Peyer's patch (tissue), 4 donors: ENCODE measurements around the gene NRARP.

ENCODE experiments used
- CTCF ChIP-seq, 6 experiments: fragments of 450-650 bp in 4 of 6; fragments of 200-600 bp in 2 of 6; sonication (generic) in 1 of 6; IDR thresholded peaks; one replicate each; pipeline ENCODE4 v1.5.1; 2017 to 2019; ENCODE audit warnings: antibody characterized with exemption in 6 of 6, mild to moderate bottlenecking in 3 of 6, moderate library complexity in 1 of 6
- POLR2A ChIP-seq, 2 donors: fragments of 450-650 bp; IDR thresholded peaks; one replicate each; pipeline ENCODE4 v1.5.1; 2017; ENCODE audit warnings: antibody characterized with exemption in 2 of 2, mild to moderate bottlenecking in 2 of 2, moderate library complexity in 2 of 2

- TF ChIP-seq CTCF (IDR thresholded peaks at IDR 0.05) (no peak), POLR2A (IDR thresholded peaks at IDR 0.05) (no peak)
These were observed 31.1 kb upstream of the NRARP start for GRCh38 chr9:137333016-137333671.
